ENCODE measurements around the gene ARRB2. TPM values are rescaled to one million over a fixed set of nuclear protein-coding genes. Genes with fewer than 3 reads are reported as not detected.

Gene ARRB2
- total and polyA plus RNA-seq, 2 of the 13 experiments (the other 11 are each of a cell fraction or from before 2014, with no cell fraction given), result 21.5 to 49.2 TPM

DNA sequence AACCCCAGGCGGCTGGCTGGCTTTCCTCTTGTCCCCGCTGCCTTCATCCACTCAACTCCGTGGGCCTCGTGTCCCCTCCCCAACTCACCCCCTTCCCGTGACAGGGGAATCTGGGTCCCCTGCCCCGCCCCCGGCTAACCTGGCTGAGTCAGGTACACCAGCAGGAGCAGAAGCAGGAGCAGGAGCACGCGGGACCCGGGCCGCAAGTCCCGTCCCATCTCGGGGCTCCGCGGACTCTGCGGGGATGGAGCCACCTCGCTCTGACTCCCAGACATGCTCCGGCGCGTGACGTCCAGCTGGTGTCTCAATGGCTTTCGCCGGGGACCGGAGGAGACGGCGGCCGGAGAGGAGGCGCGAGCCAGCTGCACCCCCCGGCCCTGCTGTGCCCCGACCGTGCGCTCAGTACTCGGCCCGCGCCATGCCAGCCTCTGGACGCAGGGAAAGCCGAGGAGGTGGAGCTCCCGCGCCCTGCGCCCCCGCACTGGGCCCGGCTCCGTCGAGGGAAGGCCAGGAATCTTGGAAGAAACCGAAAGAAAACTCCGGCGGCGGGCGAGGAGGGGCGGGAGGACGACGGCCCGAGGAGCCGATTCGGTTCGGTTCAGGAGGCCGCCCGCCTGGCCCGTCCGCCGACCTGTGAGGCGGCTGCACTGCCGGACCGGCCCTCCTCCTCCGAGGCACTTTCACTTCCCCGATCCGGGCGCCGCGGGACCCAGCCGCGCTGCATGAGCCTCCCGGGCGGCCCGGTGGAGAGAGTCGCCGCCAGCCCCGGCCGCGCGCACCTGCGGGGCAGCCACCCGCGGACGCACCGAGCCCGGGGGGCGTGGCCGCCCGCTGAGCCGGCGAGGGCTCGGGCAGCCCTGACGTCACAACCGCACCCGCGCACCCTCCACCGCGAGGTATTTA, 28.9 kb downstream of the ARRB2 start, which contains the start of the genes CXCL16 and ZMYND15 (continued):
- no peak for TF ChIP-seq ZSCAN30 (CRISPR knock-in tag; IDR thresholded peaks at IDR 0.05)
- no peak for TF ChIP-seq RFXANK (CRISPR knock-in tag; IDR thresholded peaks at IDR 0.05)
- TF ChIP-seq ZNF704 (CRISPR knock-in tag; IDR thresholded peaks at IDR 0.05; ENCODE audit: borderline replicate concordance), result no peak
- TF ChIP-seq HDAC2 (CRISPR knock-in tag; IDR thresholded peaks at IDR 0.05), result no peak
- no peak for TF ChIP-seq ZNF326 (CRISPR knock-in tag; IDR thresholded peaks at IDR 0.05; ENCODE audit: borderline replicate concordance)
- no peak for TF ChIP-seq REL (CRISPR knock-in tag; conservative IDR thresholded peaks at IDR 0.05)
- no peak for TF ChIP-seq PHF5A (CRISPR knock-in tag; IDR thresholded peaks at IDR 0.05; ENCODE audit: low read depth, unreplicated experiment)
- no peak for TF ChIP-seq CCAR2 (optimal IDR thresholded peaks at IDR 0.05; ENCODE audit: low read depth, low read length)
- TF ChIP-seq CHD4 (IDR thresholded peaks at IDR 0.05; ENCODE audit: borderline replicate concordance, low read length), result no peak
- TF ChIP-seq, protein P1, sequence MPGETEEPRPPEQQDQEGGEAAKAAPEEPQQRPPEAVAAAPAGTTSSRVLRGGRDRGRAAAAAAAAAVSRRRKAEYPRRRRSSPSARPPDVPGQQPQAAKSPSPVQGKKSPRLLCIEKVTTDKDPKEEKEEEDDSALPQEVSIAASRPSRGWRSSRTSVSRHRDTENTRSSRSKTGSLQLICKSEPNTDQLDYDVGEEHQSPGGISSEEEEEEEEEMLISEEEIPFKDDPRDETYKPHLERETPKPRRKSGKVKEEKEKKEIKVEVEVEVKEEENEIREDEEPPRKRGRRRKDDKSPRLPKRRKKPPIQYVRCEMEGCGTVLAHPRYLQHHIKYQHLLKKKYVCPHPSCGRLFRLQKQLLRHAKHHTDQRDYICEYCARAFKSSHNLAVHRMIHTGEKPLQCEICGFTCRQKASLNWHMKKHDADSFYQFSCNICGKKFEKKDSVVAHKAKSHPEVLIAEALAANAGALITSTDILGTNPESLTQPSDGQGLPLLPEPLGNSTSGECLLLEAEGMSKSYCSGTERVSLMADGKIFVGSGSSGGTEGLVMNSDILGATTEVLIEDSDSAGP (CRISPR knock-in tag; IDR thresholded peaks at IDR 0.05; ENCODE audit: borderline replicate concordance), result peak; percentile 68; the same call in 1 of the 2 replicates
- TF ChIP-seq, protein P2, sequence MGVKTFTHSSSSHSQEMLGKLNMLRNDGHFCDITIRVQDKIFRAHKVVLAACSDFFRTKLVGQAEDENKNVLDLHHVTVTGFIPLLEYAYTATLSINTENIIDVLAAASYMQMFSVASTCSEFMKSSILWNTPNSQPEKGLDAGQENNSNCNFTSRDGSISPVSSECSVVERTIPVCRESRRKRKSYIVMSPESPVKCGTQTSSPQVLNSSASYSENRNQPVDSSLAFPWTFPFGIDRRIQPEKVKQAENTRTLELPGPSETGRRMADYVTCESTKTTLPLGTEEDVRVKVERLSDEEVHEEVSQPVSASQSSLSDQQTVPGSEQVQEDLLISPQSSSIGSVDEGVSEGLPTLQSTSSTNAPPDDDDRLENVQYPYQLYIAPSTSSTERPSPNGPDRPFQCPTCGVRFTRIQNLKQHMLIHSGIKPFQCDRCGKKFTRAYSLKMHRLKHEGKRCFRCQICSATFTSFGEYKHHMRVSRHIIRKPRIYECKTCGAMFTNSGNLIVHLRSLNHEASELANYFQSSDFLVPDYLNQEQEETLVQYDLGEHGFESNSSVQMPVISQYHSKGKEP (CRISPR knock-in tag; IDR thresholded peaks at IDR 0.05), result no peak
- TF ChIP-seq WIZ (CRISPR knock-in tag; IDR thresholded peaks at IDR 0.05), result 0 out of 2 replicates have a peak, but pooled peaks have one; percentile 43
- no peak for TF ChIP-seq NFKBIZ (CRISPR knock-in tag; IDR thresholded peaks at IDR 0.05)
- no peak for TF ChIP-seq NR2F2 (IDR thresholded peaks at IDR 0.05; ENCODE audit: borderline replicate concordance, low read depth)
- no peak for TF ChIP-seq ZNF672 (CRISPR knock-in tag; IDR thresholded peaks at IDR 0.05)
- TF ChIP-seq HNRNPUL1 (IDR thresholded peaks at IDR 0.05; ENCODE audit: low read depth, low read length), result no peak
- TF ChIP-seq TMF1 (CRISPR knock-in tag; IDR thresholded peaks at IDR 0.05; ENCODE audit: low read depth), result 0 out of 2 replicates have a peak, but pooled peaks have one; percentile 54
- no peak for TF ChIP-seq ZNF44 (CRISPR knock-in tag; IDR thresholded peaks at IDR 0.05)
- peak; percentile 84; the same call in 1 of the 2 replicates for TF ChIP-seq HIVEP1 (CRISPR knock-in tag; IDR thresholded peaks at IDR 0.05)
- TF ChIP-seq SCMH1 (CRISPR knock-in tag; IDR thresholded peaks at IDR 0.05; ENCODE audit: borderline replicate concordance), result no peak
- TF ChIP-seq GRHL1 (CRISPR knock-in tag; conservative IDR thresholded peaks at IDR 0.05), result no peak
- TF ChIP-seq ZFAT (CRISPR knock-in tag; conservative IDR thresholded peaks at IDR 0.05), result no peak
- no peak for TF ChIP-seq ZNF382 (CRISPR knock-in tag; IDR thresholded peaks at IDR 0.05; ENCODE audit: borderline replicate concordance)
- no peak for TF ChIP-seq MTA3 (CRISPR knock-in tag; IDR thresholded peaks at IDR 0.05)
- no peak for TF ChIP-seq TBP (CRISPR knock-in tag; IDR thresholded peaks at IDR 0.05)

All from HepG2 (cell line).